ENCODE results near the gene WASF2. TPM values are rescaled to one million over a fixed set of nuclear protein-coding genes. Genes with fewer than 3 reads are reported as not detected.

WASF2 gene
- total and polyA plus RNA-seq, 2 of the 13 experiments (the other 11 are each of a cell fraction or from before 2014, with no cell fraction given) = 10.4 to 27.7 TPM

- TF ChIP-seq ZNF800 (CRISPR knock-in tag; IDR thresholded peaks at IDR 0.05) = no peak
- TF ChIP-seq POLR2AphosphoS2 (IDR thresholded peaks at IDR 0.05; ENCODE audit: low read depth, low read length) = no peak
- TF ChIP-seq MED1 (CRISPR knock-in tag; IDR thresholded peaks at IDR 0.05) = no peak
- no peak for TF ChIP-seq ZSCAN29 (CRISPR knock-in tag; conservative IDR thresholded peaks at IDR 0.05)
These were observed 51.3 kb downstream of the WASF2 start (continued) for GRCh38 chr1:27438621-27439061.

DNA sequence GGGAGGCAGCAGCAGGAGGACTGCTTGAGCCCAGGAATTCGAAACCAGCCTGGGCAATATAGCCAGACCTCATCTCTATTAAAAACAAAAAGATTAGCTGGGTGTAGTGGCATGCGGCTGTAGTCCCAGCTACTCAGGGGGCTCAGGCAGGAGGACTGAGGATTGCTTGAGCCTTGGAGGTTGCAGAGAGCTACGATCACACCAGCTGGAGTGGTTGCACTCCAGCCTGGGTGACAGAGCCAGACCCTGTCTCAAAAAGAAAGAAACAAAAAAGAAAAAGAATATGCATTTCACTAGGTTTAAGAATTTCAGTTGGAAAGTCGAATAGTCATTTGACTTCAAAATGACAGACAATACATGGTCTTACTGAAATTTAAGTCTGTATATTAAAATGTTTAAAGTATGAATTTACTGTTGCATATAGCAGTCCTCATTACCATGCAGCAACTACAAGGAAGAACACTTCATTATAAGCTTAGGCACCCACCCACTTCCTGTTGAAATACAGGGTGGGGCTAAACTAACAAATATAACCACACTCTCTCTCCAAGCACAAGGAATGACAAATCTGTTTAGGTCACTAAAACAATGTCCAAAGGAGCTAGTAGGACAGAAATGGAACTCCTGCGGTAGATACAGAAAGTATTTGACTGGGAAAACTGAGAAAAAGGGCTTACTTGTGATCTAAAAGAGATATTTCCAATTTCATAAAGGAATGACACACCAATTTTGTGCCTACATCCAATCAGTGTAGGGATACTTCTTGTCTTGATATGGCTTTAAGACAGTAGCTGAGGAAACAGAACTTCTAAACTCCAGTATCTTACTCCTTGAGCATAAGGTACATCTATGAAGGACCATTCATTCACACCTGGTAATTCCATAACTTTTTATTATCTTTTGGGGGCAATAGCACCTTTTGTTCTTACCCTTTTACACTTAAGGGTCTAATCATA is 53.5 kb downstream of the WASF2 start:
- BruUV-seq (replicated peaks) = no TSS peak
- Histone ChIP-seq H3K9ac (ENCODE audit: insufficient read depth, low read depth, low read length) (no peak overlapping the region), H3K9me3 (ENCODE audit: low read length) (no peaks in the 10 kb centered on the region), H3K4me1 (ENCODE audit: insufficient read depth, low read length) (peaks cover 32% of the 10 kb centered on the region), H2AFZ (ENCODE audit: low read length) (no peak overlapping the region), H3K27ac (ENCODE audit: extremely low read length, insufficient read depth, low read length) (no peak overlapping the region), H4K20me1 (ENCODE audit: insufficient read depth, low read length) (peaks cover 2% of the 10 kb centered on the region; the same call in 1 of the 2 replicates), H3K27me3 (ENCODE audit: control insufficient read depth in 1 of 2, insufficient read depth in 2 of 2, low read length in 2 of 2) (no peaks in the 10 kb centered on the region), H3K4me3 (replicated peaks in 1 of 3; ENCODE audit: insufficient read depth in 1 of 3, low read depth in 2 of 3, low read length in 3 of 3) (no peak overlapping the region), H3K36me3 (replicated peaks in 1 of 2; ENCODE audit: control insufficient read depth in 1 of 2, insufficient read depth in 2 of 2, low read length in 2 of 2) (no peaks in the 10 kb centered on the region; a peak in 2 of 5 replicates), H3K79me2 (ENCODE audit: insufficient read depth, low read length) (peaks cover 60% of the 10 kb centered on the region), H3K4me2 (ENCODE audit: low read depth, low read length) (no peak overlapping the region)
- WGBS (ENCODE audit: low lambda C conversion rate) = 96% methylated on average over 5 of the region's 5 CpGs
- intact Hi-C loops (cut with micrococcal nuclease; ENCODE audit: unreplicated experiment) (no loop called here), in situ Hi-C loops (cut with HindIII; ENCODE audit: extremely low pct_ligation_motif_present, low pct_unique_long_range_greater_than_20kb) (no loop called here)
- ATAC-seq (no peak), DNase-seq (ENCODE audit: low spot score) (peak; percentile 25), FAIRE-seq (no peak)
- ChIA-PET CTCF (ENCODE audit: low intra/inter-chr PET ratio, low total read pairs) (no interaction called here), POLR2A (interaction anchor here (0.5 to 0.7 kb wide), 2 partner anchors 68 to 532 kb away, joined by 4 read pairs; no protein-coding TSS in a partner anchor)
- TF ChIP-seq GPN1 (CRISPR knock-in tag; IDR thresholded peaks at IDR 0.05; ENCODE audit: borderline replicate concordance) (no peak), TAF15 (IDR thresholded peaks at IDR 0.05; ENCODE audit: low read depth, low read length, poor library complexity, severe bottlenecking) (no peak), ZNF280B (CRISPR knock-in tag; IDR thresholded peaks at IDR 0.05; ENCODE audit: borderline replicate concordance) (no peak), ZNF235 (CRISPR knock-in tag; IDR thresholded peaks at IDR 0.05; ENCODE audit: borderline replicate concordance) (no peak), MTF2 (CRISPR knock-in tag; IDR thresholded peaks at IDR 0.05; ENCODE audit: borderline replicate concordance) (no peak), KLF13 (CRISPR knock-in tag; IDR thresholded peaks at IDR 0.05) (no peak), GZF1 (CRISPR knock-in tag; IDR thresholded peaks at IDR 0.05) (no peak)
- TF ChIP-seq, protein P1, sequence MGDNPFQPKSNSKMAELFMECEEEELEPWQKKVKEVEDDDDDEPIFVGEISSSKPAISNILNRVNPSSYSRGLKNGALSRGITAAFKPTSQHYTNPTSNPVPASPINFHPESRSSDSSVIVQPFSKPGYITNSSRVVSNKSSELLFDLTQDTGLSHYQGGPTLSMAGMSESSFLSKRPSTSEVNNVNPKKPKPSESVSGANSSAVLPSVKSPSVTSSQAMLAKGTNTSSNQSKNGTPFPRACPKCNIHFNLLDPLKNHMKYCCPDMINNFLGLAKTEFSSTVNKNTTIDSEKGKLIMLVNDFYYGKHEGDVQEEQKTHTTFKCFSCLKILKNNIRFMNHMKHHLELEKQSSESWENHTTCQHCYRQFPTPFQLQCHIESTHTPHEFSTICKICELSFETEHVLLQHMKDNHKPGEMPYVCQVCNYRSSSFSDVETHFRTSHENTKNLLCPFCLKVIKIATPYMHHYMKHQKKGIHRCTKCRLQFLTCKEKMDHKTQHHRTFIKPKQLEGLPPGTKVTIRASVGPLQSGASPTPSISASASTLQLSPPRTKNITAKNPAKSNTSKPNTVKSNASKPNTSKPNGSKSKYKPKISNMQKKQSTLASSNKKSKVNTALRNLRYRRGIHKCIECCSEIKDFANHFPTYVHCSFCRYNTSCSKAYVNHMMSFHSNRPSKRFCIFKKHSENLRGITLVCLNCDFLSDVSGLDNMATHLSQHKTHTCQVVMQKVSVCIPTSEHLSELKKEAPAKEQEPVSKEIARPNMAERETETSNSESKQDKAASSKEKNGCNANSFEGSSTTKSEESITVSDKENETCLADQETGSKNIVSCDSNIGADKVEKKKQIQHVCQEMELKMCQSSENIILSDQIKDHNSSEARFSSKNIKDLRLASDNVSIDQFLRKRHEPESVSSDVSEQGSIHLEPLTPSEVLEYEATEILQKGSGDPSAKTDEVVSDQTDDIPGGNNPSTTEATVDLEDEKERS (CRISPR knock-in tag; IDR thresholded peaks at IDR 0.05) = no peak
- TF ChIP-seq, protein P2, sequence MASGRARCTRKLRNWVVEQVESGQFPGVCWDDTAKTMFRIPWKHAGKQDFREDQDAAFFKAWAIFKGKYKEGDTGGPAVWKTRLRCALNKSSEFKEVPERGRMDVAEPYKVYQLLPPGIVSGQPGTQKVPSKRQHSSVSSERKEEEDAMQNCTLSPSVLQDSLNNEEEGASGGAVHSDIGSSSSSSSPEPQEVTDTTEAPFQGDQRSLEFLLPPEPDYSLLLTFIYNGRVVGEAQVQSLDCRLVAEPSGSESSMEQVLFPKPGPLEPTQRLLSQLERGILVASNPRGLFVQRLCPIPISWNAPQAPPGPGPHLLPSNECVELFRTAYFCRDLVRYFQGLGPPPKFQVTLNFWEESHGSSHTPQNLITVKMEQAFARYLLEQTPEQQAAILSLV (CRISPR knock-in tag; IDR thresholded peaks at IDR 0.05; ENCODE audit: borderline replicate concordance) = no peak
